ENCODE results near the gene ZNF445.
A peak's percentile ranks its signal among the peaks of the same experiment; 100 is the strongest.
"Not testable (repeated sequence)": the region's sequence is repeated elsewhere in the genome, so short reads cannot be mapped to it uniquely, and the experiment has no call there.

ZNF445 gene

GRCh38 chr3:44478606-44479094 lies 1.2 kb upstream of the ZNF445 start:
- DNase-seq (ENCODE audit: low read depth, low spot score), result no peak
- no peak overlapping the region for H3K4me3 ChIP-seq (ENCODE audit: low read length)

DNA sequence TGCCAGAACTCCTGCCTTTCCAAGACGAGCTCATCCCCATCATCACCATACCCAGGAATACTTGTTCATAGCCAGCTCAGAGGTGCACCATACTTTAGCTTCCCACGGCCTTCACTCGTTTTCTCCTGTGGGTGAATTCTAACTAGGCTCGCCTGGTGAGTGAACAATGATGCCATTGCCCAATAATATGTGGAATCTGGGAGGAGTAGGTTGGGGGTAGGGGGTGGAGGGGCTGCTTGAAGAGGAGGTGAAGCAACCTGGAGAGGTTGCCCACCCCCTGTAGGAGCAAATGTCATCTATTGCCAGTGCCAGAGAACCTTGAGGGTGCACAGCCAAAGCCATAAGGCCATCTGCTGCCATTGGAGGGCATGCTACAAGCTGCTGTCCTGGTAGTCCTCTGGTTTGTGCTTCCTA lies 592 bp upstream of the ZNF445 start:
- peak; percentile 12 for DNase-seq (ENCODE audit: low read depth, low spot score)
- H3K4me3 ChIP-seq (ENCODE audit: low read length), result peak overlapping the region; percentile 82

GRCh38 chr3:44476963-44477311 lies 533 bp downstream of the ZNF445 start:
- peak overlapping the region; percentile 82 for H3K4me3 ChIP-seq (ENCODE audit: low read length)
- no peak for DNase-seq (ENCODE audit: low read depth, low spot score)

GRCh38 chr3:44476181-44476611 lies 1.3 kb downstream of the ZNF445 start:
- H3K4me3 ChIP-seq (ENCODE audit: low read length), result peak overlapping the region; percentile 82
- peak; percentile 84 for DNase-seq (ENCODE audit: low read depth, low spot score)

DNA sequence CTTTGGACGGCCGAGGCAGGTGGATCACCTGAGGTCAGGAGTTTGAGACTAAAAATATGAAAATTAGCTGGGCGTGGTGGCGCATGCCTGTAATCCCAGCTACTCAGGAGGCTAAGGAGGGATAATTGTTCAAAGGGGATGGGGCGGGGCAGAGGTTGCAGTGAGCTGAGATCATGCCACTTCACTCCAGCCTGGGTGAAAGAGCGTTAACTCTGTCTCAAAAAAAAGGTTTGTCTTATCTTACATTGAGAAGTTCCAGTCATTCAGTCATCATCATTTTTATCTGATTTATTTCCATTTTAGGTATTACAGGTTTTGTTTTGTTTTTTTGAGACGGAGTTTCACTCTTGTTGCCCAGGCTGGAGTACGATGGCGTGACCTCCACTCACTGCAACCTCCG lies 2.6 kb downstream of the ZNF445 start:
- H3K4me3 ChIP-seq (ENCODE audit: low read length); DNase-seq (ENCODE audit: low read depth, low spot score): not testable (repeated sequence)

GRCh38 chr3:44470430-44470829 lies 7.0 kb downstream of the ZNF445 start:
- no peak overlapping the region for H3K4me3 ChIP-seq (ENCODE audit: low read length)

GRCh38 chr3:44469914-44470313 lies 7.6 kb downstream of the ZNF445 start:
- DNase-seq (ENCODE audit: low read depth, low spot score), result no peak
- H3K4me3 ChIP-seq (ENCODE audit: low read length), result no peak overlapping the region

More at GRCh38 chr3:44470430-44470829, 7.0 kb downstream of the ZNF445 start:
- no peak for DNase-seq (ENCODE audit: low read depth, low spot score)

DNA sequence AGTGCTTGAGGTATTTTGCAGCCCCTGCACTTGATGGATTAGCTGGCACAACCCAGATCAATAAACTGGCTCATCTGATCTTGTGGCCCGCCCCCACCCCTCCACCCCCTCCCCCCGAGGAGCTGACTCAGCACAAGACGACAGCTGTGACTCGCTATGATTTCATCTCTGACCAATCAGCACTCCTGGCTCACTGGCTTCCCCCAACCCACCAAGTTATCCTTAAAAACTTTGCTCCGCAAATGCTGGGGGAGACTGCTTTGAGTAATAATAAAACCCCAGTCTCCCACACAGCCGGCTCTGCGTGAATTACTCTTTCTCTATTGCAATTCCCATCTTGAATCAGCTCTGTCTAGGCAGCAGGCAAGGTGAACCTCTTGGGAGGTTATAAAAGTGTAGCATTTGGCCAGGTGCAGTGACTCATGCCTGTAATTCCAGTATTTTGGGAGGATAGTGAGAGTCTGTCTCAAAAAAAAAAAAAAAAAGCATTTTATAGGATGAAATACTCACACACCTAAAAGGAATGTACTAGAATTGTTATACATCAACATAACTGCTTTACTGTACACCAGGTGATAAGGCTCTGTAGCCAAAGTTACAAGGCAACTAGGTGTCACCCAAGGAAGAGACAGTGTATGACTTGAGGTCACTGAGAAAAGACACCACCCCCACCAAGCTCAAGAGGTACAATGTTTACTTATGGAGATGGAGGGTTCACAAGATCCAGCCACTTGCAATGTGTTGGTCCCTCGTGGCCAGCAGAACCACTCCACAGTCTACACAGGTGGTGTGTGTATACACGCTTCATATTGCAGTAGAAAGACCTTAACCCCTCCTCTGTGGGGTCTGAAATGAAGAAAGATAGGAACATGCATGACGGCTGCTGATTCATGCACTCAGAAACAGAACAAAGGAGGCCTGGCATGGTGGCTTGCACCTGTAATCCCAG lies 8.6 kb downstream of the ZNF445 start:
- no peak for DNase-seq (ENCODE audit: low read depth, low spot score)
- H3K4me3 ChIP-seq (ENCODE audit: low read length), result no peak overlapping the region

GRCh38 chr3:44468099-44468537 lies 9.4 kb downstream of the ZNF445 start:
- H3K4me3 ChIP-seq (ENCODE audit: low read length); DNase-seq (ENCODE audit: low read depth, low spot score): not testable (repeated sequence)

DNA sequence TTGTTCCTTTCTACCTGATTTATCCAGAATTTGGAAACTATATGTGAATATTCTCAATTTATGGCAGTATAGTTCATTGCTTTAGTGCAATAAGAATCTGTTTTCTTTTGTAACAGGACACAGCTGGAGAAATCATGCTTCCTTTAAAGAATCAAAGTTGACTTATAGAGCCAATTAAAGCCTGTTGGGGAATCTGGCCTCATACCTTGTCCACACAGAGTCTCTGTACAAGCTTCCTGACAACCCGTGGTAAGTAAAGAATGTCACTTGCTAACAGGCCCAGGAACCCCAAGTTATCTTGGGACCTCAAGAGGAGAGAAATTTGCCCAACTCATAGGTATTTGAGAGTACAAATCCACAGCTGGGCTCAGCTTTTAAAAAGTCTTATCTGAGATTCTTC lies 10.2 kb downstream of the ZNF445 start:
- no peak overlapping the region for H3K4me3 ChIP-seq (ENCODE audit: low read length)
- no peak for DNase-seq (ENCODE audit: low read depth, low spot score)

- not testable (repeated sequence) for DNase-seq (ENCODE audit: low read depth, low spot score); H3K4me3 ChIP-seq (ENCODE audit: low read length)
Measured at GRCh38 chr3:44464920-44465319, 12.6 kb downstream of the ZNF445 start.

DNA sequence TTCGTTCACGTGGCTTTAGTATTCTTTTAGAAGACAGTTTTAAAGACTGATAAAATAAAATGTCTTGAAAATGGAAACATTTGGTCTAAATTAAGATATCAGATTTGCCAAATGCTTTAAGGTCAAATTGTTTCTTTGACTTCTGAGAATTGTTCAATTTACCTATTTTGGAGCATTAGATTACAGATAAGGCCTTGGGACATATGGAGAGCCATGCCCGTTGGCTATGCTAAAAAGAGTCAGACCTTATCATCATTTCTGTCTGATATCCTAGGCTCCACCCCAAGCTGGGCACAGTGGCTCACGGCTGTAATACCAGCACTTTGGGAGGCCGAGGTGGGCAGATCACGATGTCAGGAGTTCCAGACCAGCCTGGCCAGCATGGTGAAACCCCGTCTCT lies 13.0 kb downstream of the ZNF445 start:
- no peak for DNase-seq (ENCODE audit: low read depth, low spot score)
- no peak overlapping the region for H3K4me3 ChIP-seq (ENCODE audit: low read length)

- DNase-seq (ENCODE audit: low read depth, low spot score); H3K4me3 ChIP-seq (ENCODE audit: low read length): not testable (repeated sequence)
Measured at GRCh38 chr3:44460050-44460449, 17.4 kb downstream of the ZNF445 start.

GRCh38 chr3:44455318-44455717 lies 22.2 kb downstream of the ZNF445 start:
- H3K4me3 ChIP-seq (ENCODE audit: low read length), result no peak overlapping the region
- DNase-seq (ENCODE audit: low read depth, low spot score), result no peak

- no peak for DNase-seq (ENCODE audit: low read depth, low spot score)
- no peak overlapping the region for H3K4me3 ChIP-seq (ENCODE audit: low read length)
Measured at GRCh38 chr3:44454258-44454657, 23.2 kb downstream of the ZNF445 start.

GRCh38 chr3:44451441-44451840 lies 26.0 kb downstream of the ZNF445 start:
- DNase-seq (ENCODE audit: low read depth, low spot score), result no peak
- no peak overlapping the region for H3K4me3 ChIP-seq (ENCODE audit: low read length)

- DNase-seq (ENCODE audit: low read depth, low spot score), result no peak
- no peak overlapping the region for H3K4me3 ChIP-seq (ENCODE audit: low read length)
Measured at GRCh38 chr3:44446929-44447328, 30.5 kb downstream of the ZNF445 start.

- DNase-seq (ENCODE audit: low read depth, low spot score), result no peak
- no peak overlapping the region for H3K4me3 ChIP-seq (ENCODE audit: low read length)
Measured at GRCh38 chr3:44445786-44446185, 31.7 kb downstream of the ZNF445 start.

GRCh38 chr3:44444896-44445691 lies 32.4 kb downstream of the ZNF445 start:
- H3K4me3 ChIP-seq (ENCODE audit: low read length), result no peak overlapping the region
- DNase-seq (ENCODE audit: low read depth, low spot score), result no peak

- no peak for DNase-seq (ENCODE audit: low read depth, low spot score)
- H3K4me3 ChIP-seq (ENCODE audit: low read length), result no peak overlapping the region
Measured at GRCh38 chr3:44444437-44444836, 33.0 kb downstream of the ZNF445 start.
